GM12878 (cell line): ENCODE data around the gene RADIL. TPM values are rescaled to one million over a fixed set of nuclear protein-coding genes. Genes with fewer than 3 reads are reported as not detected.

Source experiments
- ATAC-seq: fragments of 200-7000 bp; cut with Tn5 transposase; 3 replicates; pipeline ENCODE4 v1.9.1; 2020; ENCODE audit warnings: mild to moderate bottlenecking, moderate library complexity
- BruUV-seq: library from RNA; stranded (reverse); fragments of 400-500 nt; replicated peaks from 2 replicates; lab custom pipeline; 2021; lab: Mats Ljungman, UMichigan
- CTCF ChIA-PET: fragments of 300-600 bp; sonication (Branson Sonifier 250); formaldehyde crosslinking; extraction: SDS; loops from one replicate; lab custom pipeline; 2021; ENCODE audit warnings: inconsistent platforms; lab: Yijun Ruan, JAX
- POLR2A ChIA-PET: fragments of 350-600 bp; formaldehyde crosslinking; extraction: SDS; loops from one replicate; lab custom pipeline; 2021; ENCODE audit warnings: inconsistent platforms; lab: Charles Lee
- RAD21 ChIA-PET: fragments of 300-600 bp; sonication (Branson Sonifier 250); formaldehyde crosslinking; loops from one replicate; lab custom pipeline; 2023; ENCODE audit warnings: antibody characterized with exemption; ENCODE audit not compliant: unreplicated experiment; lab: Charles Lee
- SMC1A ChIA-PET: fragments of 300-600 bp; sonication (Branson Sonifier 250); formaldehyde crosslinking; loops from one replicate; lab custom pipeline; 2023; ENCODE audit not compliant: unreplicated experiment, uncharacterized antibody; lab: Charles Lee
- DNase-seq: peaks from one replicate; pipeline ENCODE4 v3.0.0-alpha.2; 2011; ENCODE audit warnings: low read depth, low spot score
- FAIRE-seq: peaks from 3 replicates; lab custom pipeline; 2011; peaks lifted over from hg19 to GRCh38; lab: Jason Lieb, UNC
- H2AFZ ChIP-seq: 2 replicates; pipeline ENCODE4 v1.6.0; 2011; ENCODE audit warnings: low read depth, low read length, control low read depth; ENCODE audit not compliant: control insufficient read depth
- H3K27ac ChIP-seq: 2 replicates; pipeline ENCODE4 v1.5.1; 2011; ENCODE audit warnings: control low read depth; ENCODE audit not compliant: control insufficient read depth, insufficient read depth
- H3K27me3 ChIP-seq, 2 experiments: replicated peaks in 1 of 2; 2 replicates each; pipeline versions ENCODE4 v1.6.0 to v1.6.1; 2011; ENCODE audit warnings: low read length in 1 of 2; ENCODE audit not compliant: control insufficient read depth in 2 of 2, insufficient read depth in 2 of 2
- H3K36me3 ChIP-seq, 2 experiments: 2 replicates each; pipeline ENCODE4 v1.5.1; 2011; ENCODE audit warnings: low read length in 1 of 2; ENCODE audit not compliant: control insufficient read depth in 2 of 2, insufficient read depth in 2 of 2
- H3K4me1 ChIP-seq: 2 replicates; pipeline ENCODE4 v1.6.1; 2011; ENCODE audit warnings: mild to moderate bottlenecking, low read length, moderate library complexity, mixed read lengths; ENCODE audit not compliant: control insufficient read depth, insufficient read depth
- H3K4me2 ChIP-seq: 2 replicates; pipeline ENCODE4 v1.6.0; 2011; ENCODE audit warnings: control low read depth; ENCODE audit not compliant: control insufficient read depth, insufficient read depth
- H3K4me3 ChIP-seq: fragments of 200-600 bp; sonication (generic); 2 replicates; pipeline ENCODE4 v1.5.1; 2016
- H3K79me2 ChIP-seq: 2 replicates; pipeline ENCODE4 v1.6.0; 2011; ENCODE audit warnings: low read length; ENCODE audit not compliant: control insufficient read depth, insufficient read depth
- H3K9ac ChIP-seq: 2 replicates; pipeline ENCODE4 v1.8.0; 2011; ENCODE audit warnings: low read length, control low read depth, mixed read lengths; ENCODE audit not compliant: control insufficient read depth, insufficient read depth
- H3K9me3 ChIP-seq: replicated peaks from 3 replicates; pipeline ENCODE4 v1.5.1; 2011; ENCODE audit warnings: mild to moderate bottlenecking, low read length; ENCODE audit not compliant: control insufficient read depth, insufficient read depth
- H4K20me1 ChIP-seq: 2 replicates; pipeline ENCODE4 v1.6.0; 2011; ENCODE audit not compliant: control insufficient read depth, insufficient read depth
- EZH2 ChIP-seq: IDR thresholded peaks from 2 replicates; pipeline ENCODE4 v1.6.1; 2012; ENCODE audit warnings: low read depth, mild to moderate bottlenecking, control low read depth, inconsistent platforms, low read length, borderline replicate concordance; ENCODE audit not compliant: control insufficient read depth
- GABPA ChIP-seq: IDR thresholded peaks from 2 replicates; pipeline ENCODE4 v1.6.1; 2014; ENCODE audit warnings: antibody characterized with exemption, low read depth, mild to moderate bottlenecking, inconsistent platforms
- GATAD2B ChIP-seq: fragments of 450-650 bp; conservative IDR thresholded peaks from 2 replicates; pipeline ENCODE4 v1.6.1; 2017; ENCODE audit warnings: low read depth, mild to moderate bottlenecking, moderate library complexity
- HDGF ChIP-seq: fragments of 450-650 bp; IDR thresholded peaks from 2 replicates; pipeline ENCODE4 v1.6.1; 2016; ENCODE audit warnings: antibody characterized with exemption
- LARP7 ChIP-seq: fragments of 450-650 bp; IDR thresholded peaks from 2 replicates; pipeline ENCODE4 v1.6.1; 2017; ENCODE audit warnings: mild to moderate bottlenecking
- MYB ChIP-seq: fragments of 150-350 bp; IDR thresholded peaks from 2 replicates; pipeline ENCODE4 v1.6.1; 2014; ENCODE audit warnings: mild to moderate bottlenecking, low read depth, low read length, borderline replicate concordance
- NFYA ChIP-seq: IDR thresholded peaks from 2 replicates; pipeline ENCODE4 v1.6.1; 2011; ENCODE audit warnings: low read depth, mild to moderate bottlenecking, low read length, improper control_type of control experiment, borderline replicate concordance
- NR2C1 ChIP-seq: fragments of 450-650 bp; IDR thresholded peaks from 2 replicates; pipeline ENCODE4 v1.6.1; 2017; ENCODE audit warnings: antibody characterized with exemption, mild to moderate bottlenecking, moderate library complexity
- PKNOX1 ChIP-seq: fragments of 450-650 bp; IDR thresholded peaks from 2 replicates; pipeline ENCODE4 v1.6.1; 2016; ENCODE audit warnings: mild to moderate bottlenecking
- POLR2AphosphoS2 ChIP-seq: IDR thresholded peaks from 2 replicates; pipeline ENCODE4 v1.6.1; 2011; ENCODE audit warnings: low read depth, mild to moderate bottlenecking, low read length, improper control_type of control experiment, moderate library complexity
- SMARCA5 ChIP-seq: fragments of 450-650 bp; IDR thresholded peaks from 2 replicates; pipeline ENCODE4 v1.6.1; 2017; ENCODE audit warnings: mild to moderate bottlenecking
- ZBTB40 ChIP-seq: fragments of 450-650 bp; IDR thresholded peaks from 2 replicates; pipeline ENCODE4 v1.6.1; 2016; ENCODE audit warnings: mild to moderate bottlenecking, moderate library complexity, borderline replicate concordance
- WGBS: methylation state at CpG from one replicate; pipeline ENCODE4 v1.1.6; 2016; ENCODE audit warnings: low lambda C conversion rate; ENCODE audit not compliant: insufficient replicate concordance, insufficient coverage; ENCODE audit errors: missing lambda C conversion rate; 5-methylcytosine and 5-hydroxymethylcytosine counted together
- in situ Hi-C: fragments of 300-500 bp; cut with MboI; formaldehyde crosslinking; loops from 9 replicates; pipeline ENCODE4 v1.14.3; 2018; ENCODE audit warnings: mixed read lengths
- intact Hi-C: fragments of 100-400 bp; cut with micrococcal nuclease; formaldehyde crosslinking; loops from one replicate; pipeline ENCODE4 v1.14.2; 2022; ENCODE audit not compliant: unreplicated experiment
- polyA plus RNA-seq, 11 experiments: library from polyadenylated mRNA; depleted of rRNA in 4 of 11; unstranded in 6 of 11; stranded (reverse) in 5 of 11; fragments of >200 nt; fragmentation: Nextera tagmentation in 4 of 11; fragmentation: Illumina TruSeq in 1 of 11; extraction: Ambion mirVana in 4 of 11; extraction: Trizol in 1 of 11; gene quantifications; 1 replicate in 1 of 11; 2 replicates in 10 of 11; pipeline versions ENCODE4 v1.2.1 to v1.2.3, GENCODE V29; 2011 to 2016; ENCODE audit warnings: inconsistent platforms in 2 of 11, missing spikeins in 2 of 11, low read depth in 1 of 11
- total RNA-seq, 4 experiments: library from RNA; depleted of rRNA in 3 of 4; stranded (reverse); fragments of >200 nt in 3 of 4; fragmentation: Illumina TruSeq in 1 of 4; extraction: Trizol in 1 of 4; gene quantifications; 2 replicates each; pipeline versions ENCODE4 v1.2.1 to v1.2.3, GENCODE V29; 2013 to 2021

Gene RADIL
- total and polyA plus RNA-seq, 10 of the 15 experiments (the other 5 are each of a cell fraction or from before 2014, with no cell fraction given): 0.05 to 0.06 TPM; not detected in 8

- ATAC-seq (no peak), DNase-seq (no peak), FAIRE-seq (no peak)
- Histone ChIP-seq H3K27me3 (no peaks in the 10 kb centered on the region; a peak in 1 of 4 replicates), H3K36me3 (no peaks in the 10 kb centered on the region), H2AFZ (no peak overlapping the region), H3K4me1 (no peaks in the 10 kb centered on the region), H3K27ac (no peak overlapping the region), H3K4me3 (no peak overlapping the region), H3K79me2 (no peaks in the 10 kb centered on the region), H4K20me1 (no peaks in the 10 kb centered on the region), H3K9me3 (no peaks in the 10 kb centered on the region), H3K4me2 (no peak overlapping the region), H3K9ac (no peak overlapping the region)
- no TSS peak for BruUV-seq
- ChIA-PET POLR2A (no interaction called here), SMC1A (no interaction called here), RAD21 (no interaction called here), CTCF (no interaction called here)
- 22% methylated on average over 3 of the region's 3 CpGs for WGBS
- TF ChIP-seq NR2C1: no peak
- TF ChIP-seq GATAD2B: no peak
- TF ChIP-seq SMARCA5: no peak
- TF ChIP-seq LARP7: no peak
- TF ChIP-seq NFYA: no peak
- TF ChIP-seq ZBTB40: no peak
- no peak for TF ChIP-seq GABPA
- no peak for TF ChIP-seq POLR2AphosphoS2
- TF ChIP-seq EZH2: no peak
- TF ChIP-seq MYB: no peak
- TF ChIP-seq HDGF: no peak
- TF ChIP-seq PKNOX1: no peak
- in situ Hi-C loops: no loop called here
- intact Hi-C loops: no loop called here
Observed at GRCh38 chr7:4888161-4888560, 4.6 kb upstream of the RADIL start.
